GM12878 (cell line): Measurements from ENCODE around the gene COA1. TPM values are rescaled to one million over a fixed set of nuclear protein-coding genes. Genes with fewer than 3 reads are reported as not detected.

Experiments
- ATAC-seq: fragments of 200-7000 bp; cut with Tn5 transposase; 3 replicates; pipeline ENCODE4 v1.9.1; 2020; ENCODE audit warnings: mild to moderate bottlenecking, moderate library complexity
- BruUV-seq: library from RNA; stranded (reverse); fragments of 400-500 nt; replicated peaks from 2 replicates; lab custom pipeline; 2021; lab: Mats Ljungman, UMichigan
- CTCF ChIA-PET: fragments of 300-600 bp; sonication (Branson Sonifier 250); formaldehyde crosslinking; extraction: SDS; loops from one replicate; lab custom pipeline; 2021; ENCODE audit warnings: inconsistent platforms; lab: Yijun Ruan, JAX
- POLR2A ChIA-PET: fragments of 350-600 bp; formaldehyde crosslinking; extraction: SDS; loops from one replicate; lab custom pipeline; 2021; ENCODE audit warnings: inconsistent platforms; lab: Charles Lee
- RAD21 ChIA-PET: fragments of 300-600 bp; sonication (Branson Sonifier 250); formaldehyde crosslinking; loops from one replicate; lab custom pipeline; 2023; ENCODE audit warnings: antibody characterized with exemption; ENCODE audit not compliant: unreplicated experiment; lab: Charles Lee
- SMC1A ChIA-PET: fragments of 300-600 bp; sonication (Branson Sonifier 250); formaldehyde crosslinking; loops from one replicate; lab custom pipeline; 2023; ENCODE audit not compliant: unreplicated experiment, uncharacterized antibody; lab: Charles Lee
- DNase-seq: peaks from one replicate; pipeline ENCODE4 v3.0.0-alpha.2; 2011; ENCODE audit warnings: low read depth, low spot score
- FAIRE-seq: peaks from 3 replicates; lab custom pipeline; 2011; peaks lifted over from hg19 to GRCh38; lab: Jason Lieb, UNC
- H2AFZ ChIP-seq: 2 replicates; pipeline ENCODE4 v1.6.0; 2011; ENCODE audit warnings: low read depth, low read length, control low read depth; ENCODE audit not compliant: control insufficient read depth
- H3K27ac ChIP-seq: 2 replicates; pipeline ENCODE4 v1.5.1; 2011; ENCODE audit warnings: control low read depth; ENCODE audit not compliant: control insufficient read depth, insufficient read depth
- H3K27me3 ChIP-seq, 2 experiments: replicated peaks in 1 of 2; 2 replicates each; pipeline versions ENCODE4 v1.6.0 to v1.6.1; 2011; ENCODE audit warnings: low read length in 1 of 2; ENCODE audit not compliant: control insufficient read depth in 2 of 2, insufficient read depth in 2 of 2
- H3K36me3 ChIP-seq, 2 experiments: 2 replicates each; pipeline ENCODE4 v1.5.1; 2011; ENCODE audit warnings: low read length in 1 of 2; ENCODE audit not compliant: control insufficient read depth in 2 of 2, insufficient read depth in 2 of 2
- H3K4me1 ChIP-seq: 2 replicates; pipeline ENCODE4 v1.6.1; 2011; ENCODE audit warnings: mild to moderate bottlenecking, low read length, moderate library complexity, mixed read lengths; ENCODE audit not compliant: control insufficient read depth, insufficient read depth
- H3K4me2 ChIP-seq: 2 replicates; pipeline ENCODE4 v1.6.0; 2011; ENCODE audit warnings: control low read depth; ENCODE audit not compliant: control insufficient read depth, insufficient read depth
- H3K4me3 ChIP-seq: fragments of 200-600 bp; sonication (generic); 2 replicates; pipeline ENCODE4 v1.5.1; 2016
- H3K79me2 ChIP-seq: 2 replicates; pipeline ENCODE4 v1.6.0; 2011; ENCODE audit warnings: low read length; ENCODE audit not compliant: control insufficient read depth, insufficient read depth
- H3K9ac ChIP-seq: 2 replicates; pipeline ENCODE4 v1.8.0; 2011; ENCODE audit warnings: low read length, control low read depth, mixed read lengths; ENCODE audit not compliant: control insufficient read depth, insufficient read depth
- H3K9me3 ChIP-seq: replicated peaks from 3 replicates; pipeline ENCODE4 v1.5.1; 2011; ENCODE audit warnings: mild to moderate bottlenecking, low read length; ENCODE audit not compliant: control insufficient read depth, insufficient read depth
- H4K20me1 ChIP-seq: 2 replicates; pipeline ENCODE4 v1.6.0; 2011; ENCODE audit not compliant: control insufficient read depth, insufficient read depth
- ASH2L ChIP-seq: fragments of 300-600, 200-600 bp; sonication (generic); IDR thresholded peaks from 2 replicates; pipeline ENCODE4 v1.6.1; 2017; ENCODE audit warnings: low read depth, mild to moderate bottlenecking, borderline replicate concordance
- CBFB ChIP-seq: IDR thresholded peaks from 2 replicates; pipeline ENCODE4 v1.6.1; 2016; ENCODE audit warnings: antibody characterized with exemption, low read depth
- CREB1 ChIP-seq: IDR thresholded peaks from 2 replicates; pipeline ENCODE4 v1.6.1; 2012; ENCODE audit warnings: low read depth, mild to moderate bottlenecking, inconsistent platforms
- CTCF ChIP-seq, 3 experiments: IDR thresholded peaks in 2 of 3; conservative IDR thresholded peaks in 1 of 3; 2 replicates each; pipeline ENCODE4 v1.5.1; 2011; ENCODE audit warnings: low read depth in 3 of 3, low read length in 3 of 3, mild to moderate bottlenecking in 3 of 3, control low read depth in 2 of 3, moderate library complexity in 2 of 3, inconsistent platforms in 1 of 3, mixed read lengths in 1 of 3; ENCODE audit not compliant: control insufficient read depth in 2 of 3, insufficient read depth in 1 of 3; ENCODE audit errors: extremely low read depth in 1 of 3
- IKZF2 ChIP-seq, 2 experiments: fragments of 450-650 bp; IDR thresholded peaks; 2 replicates each; pipeline ENCODE4 v1.6.1; 2017; ENCODE audit warnings: mild to moderate bottlenecking in 2 of 2, moderate library complexity in 2 of 2
- IRF5 ChIP-seq: fragments of 450-650 bp; IDR thresholded peaks from 2 replicates; pipeline ENCODE4 v1.6.1; 2017; ENCODE audit warnings: borderline replicate concordance
- JUNB ChIP-seq: IDR thresholded peaks from 2 replicates; pipeline ENCODE4 v1.6.1; 2016; ENCODE audit warnings: antibody characterized with exemption, mild to moderate bottlenecking
- KLF5 ChIP-seq: fragments of 450-650 bp; IDR thresholded peaks from 2 replicates; pipeline ENCODE4 v1.6.1; 2014; ENCODE audit warnings: mild to moderate bottlenecking; ENCODE audit not compliant: partially characterized antibody
- LARP7 ChIP-seq: fragments of 450-650 bp; IDR thresholded peaks from 2 replicates; pipeline ENCODE4 v1.6.1; 2017; ENCODE audit warnings: mild to moderate bottlenecking
- NBN ChIP-seq: fragments of 450-650 bp; IDR thresholded peaks from 2 replicates; pipeline ENCODE4 v1.6.1; 2016
- NFXL1 ChIP-seq: fragments of 450-650 bp; IDR thresholded peaks from 2 replicates; pipeline ENCODE4 v1.6.1; 2017; ENCODE audit warnings: antibody characterized with exemption, mild to moderate bottlenecking, borderline replicate concordance
- PAX8 ChIP-seq: fragments of 450-650 bp; IDR thresholded peaks from 2 replicates; pipeline ENCODE4 v1.6.1; 2017; ENCODE audit warnings: mild to moderate bottlenecking, moderate library complexity
- SMC3 ChIP-seq: IDR thresholded peaks from 2 replicates; pipeline ENCODE4 v1.6.1; 2011; ENCODE audit warnings: low read length, improper control_type of control experiment, borderline replicate concordance
- SPI1 ChIP-seq: IDR thresholded peaks from 2 replicates; pipeline ENCODE4 v1.6.1; 2011; ENCODE audit warnings: low read depth, mild to moderate bottlenecking, low read length, moderate library complexity, borderline replicate concordance; ENCODE audit not compliant: insufficient read depth
- TARDBP ChIP-seq: IDR thresholded peaks from 2 replicates; pipeline ENCODE4 v1.6.1; 2016; ENCODE audit warnings: borderline replicate concordance
- ZNF687 ChIP-seq: fragments of 450-650 bp; IDR thresholded peaks from 2 replicates; pipeline ENCODE4 v1.6.1; 2017; ENCODE audit warnings: mild to moderate bottlenecking, moderate library complexity
- ZSCAN29 ChIP-seq: fragments of 450-650 bp; IDR thresholded peaks from 2 replicates; pipeline ENCODE4 v1.6.1; 2017; ENCODE audit warnings: mild to moderate bottlenecking, moderate library complexity
- WGBS: methylation state at CpG from one replicate; pipeline ENCODE4 v1.1.6; 2016; ENCODE audit warnings: low lambda C conversion rate; ENCODE audit not compliant: insufficient replicate concordance, insufficient coverage; ENCODE audit errors: missing lambda C conversion rate; 5-methylcytosine and 5-hydroxymethylcytosine counted together
- in situ Hi-C: fragments of 300-500 bp; cut with MboI; formaldehyde crosslinking; loops from 9 replicates; pipeline ENCODE4 v1.14.3; 2018; ENCODE audit warnings: mixed read lengths
- intact Hi-C: fragments of 100-400 bp; cut with micrococcal nuclease; formaldehyde crosslinking; loops from one replicate; pipeline ENCODE4 v1.14.2; 2022; ENCODE audit not compliant: unreplicated experiment
- polyA plus RNA-seq, 11 experiments: library from polyadenylated mRNA; depleted of rRNA in 4 of 11; unstranded in 6 of 11; stranded (reverse) in 5 of 11; fragments of >200 nt; fragmentation: Nextera tagmentation in 4 of 11; fragmentation: Illumina TruSeq in 1 of 11; extraction: Ambion mirVana in 4 of 11; extraction: Trizol in 1 of 11; gene quantifications; 1 replicate in 1 of 11; 2 replicates in 10 of 11; pipeline versions ENCODE4 v1.2.1 to v1.2.3, GENCODE V29; 2011 to 2016; ENCODE audit warnings: inconsistent platforms in 2 of 11, missing spikeins in 2 of 11, low read depth in 1 of 11
- total RNA-seq, 4 experiments: library from RNA; depleted of rRNA in 3 of 4; stranded (reverse); fragments of >200 nt in 3 of 4; fragmentation: Illumina TruSeq in 1 of 4; extraction: Trizol in 1 of 4; gene quantifications; 2 replicates each; pipeline versions ENCODE4 v1.2.1 to v1.2.3, GENCODE V29; 2013 to 2021

The COA1 gene
- total and polyA plus RNA-seq, 10 of the 15 experiments (the other 5 are each of a cell fraction or from before 2014, with no cell fraction given): 83.1 to 258 (median 111) TPM

- no TSS peak for BruUV-seq
- no peak overlapping the region for H3K9ac ChIP-seq
- RAD21 ChIA-PET: interaction anchor here (1.3 kb wide), 1 partner anchor 134 kb away, joined by 5 read pairs; the partner anchor contains the start of gene STK17A
- POLR2A ChIA-PET: no interaction called here
- CTCF ChIA-PET: interaction anchor here (1.4 to 7.6 kb wide), 3 partner anchors 17 to 262 kb away, joined by 3 to 100 read pairs (median 4); no protein-coding TSS in a partner anchor
- intact Hi-C loops (no loop called here), in situ Hi-C loops (no loop called here)
- H3K79me2 ChIP-seq: peaks cover 59% of the 10 kb centered on the region
- no peak for ATAC-seq
- SMC1A ChIA-PET: interaction anchor here (0.7 to 3.9 kb wide), 4 partner anchors 10 to 135 kb away, joined by 3 to 30 read pairs (median 6); partner anchors contain the start of gene STK17A
- no peak for DNase-seq
- no peak overlapping the region for H2AFZ ChIP-seq
- no peaks in the 10 kb centered on the region for H3K27me3 ChIP-seq
- H3K27ac ChIP-seq: no peak overlapping the region
- no peak for TF ChIP-seq IRF5
- no peak for TF ChIP-seq NBN
- TF ChIP-seq SPI1: no peak
- no peak for TF ChIP-seq ASH2L
- no peak for TF ChIP-seq IKZF2 (IDR thresholded peaks at IDR 0.05)
- TF ChIP-seq TARDBP: no peak
- TF ChIP-seq ZSCAN29: no peak
- TF ChIP-seq CBFB: no peak
- no peak for TF ChIP-seq JUNB
- TF ChIP-seq PAX8: no peak
- no peak for TF ChIP-seq CTCF (IDR thresholded peaks at IDR 0.05 in 2 of 3, conservative IDR thresholded peaks at IDR 0.05 in 1 of 3; ENCODE audit: control insufficient read depth in 2 of 3, extremely low read depth in 1 of 3, insufficient read depth in 1 of 3, low read depth in 3 of 3, low read length in 3 of 3)
- no peak for TF ChIP-seq KLF5
- no peak for TF ChIP-seq CREB1
- no peak for TF ChIP-seq NFXL1
- no peak for TF ChIP-seq LARP7
- TF ChIP-seq SMC3: no peak
- TF ChIP-seq ZNF687: no peak
- TF ChIP-seq, all 136 proteins: peak for 0
- Histone ChIP-seq H3K4me2 (no peak overlapping the region), H3K4me1 (no peaks in the 10 kb centered on the region), H3K4me3 (no peak overlapping the region), H3K36me3 (peaks cover 3 to 12% of the 10 kb centered on the region in 2 experiments; a peak in 3 of 4 replicates), H4K20me1 (no peaks in the 10 kb centered on the region; the same call in 1 of the 2 replicates), H3K9me3 (peaks cover 5% of the 10 kb centered on the region)
- no peak for FAIRE-seq
- WGBS: 50% methylated on average over 2 of the region's 2 CpGs
Observed at GRCh38 chr7:43716598-43716997, 12.7 kb downstream of the COA1 start.
